ENCODE measurements around the gene PIP4K2C.

PIP4K2C gene

GRCh38 chr12:57571926-57572762, 18.8 kb upstream of the PIP4K2C start:
- DNase-seq (ENCODE audit: low read depth, low spot score), result no peak
- H3K4me3 ChIP-seq (ENCODE audit: low read depth, low read length), result no peak overlapping the region
- in situ Hi-C loops (cut with HindIII; ENCODE audit: low sequenced_read_pairs), result no loop called here
- no peak for TF ChIP-seq CTCF (IDR thresholded peaks at IDR 0.05; ENCODE audit: low read depth, low read length)

GRCh38 chr12:57574795-57575194, 16.2 kb upstream of the PIP4K2C start:
- no peak for TF ChIP-seq CTCF (IDR thresholded peaks at IDR 0.05; ENCODE audit: low read depth, low read length)
- no peak overlapping the region for H3K4me3 ChIP-seq (ENCODE audit: low read depth, low read length)
- in situ Hi-C loops (cut with HindIII; ENCODE audit: low sequenced_read_pairs), result no loop called here
- no peak for DNase-seq (ENCODE audit: low read depth, low spot score)

DNA sequence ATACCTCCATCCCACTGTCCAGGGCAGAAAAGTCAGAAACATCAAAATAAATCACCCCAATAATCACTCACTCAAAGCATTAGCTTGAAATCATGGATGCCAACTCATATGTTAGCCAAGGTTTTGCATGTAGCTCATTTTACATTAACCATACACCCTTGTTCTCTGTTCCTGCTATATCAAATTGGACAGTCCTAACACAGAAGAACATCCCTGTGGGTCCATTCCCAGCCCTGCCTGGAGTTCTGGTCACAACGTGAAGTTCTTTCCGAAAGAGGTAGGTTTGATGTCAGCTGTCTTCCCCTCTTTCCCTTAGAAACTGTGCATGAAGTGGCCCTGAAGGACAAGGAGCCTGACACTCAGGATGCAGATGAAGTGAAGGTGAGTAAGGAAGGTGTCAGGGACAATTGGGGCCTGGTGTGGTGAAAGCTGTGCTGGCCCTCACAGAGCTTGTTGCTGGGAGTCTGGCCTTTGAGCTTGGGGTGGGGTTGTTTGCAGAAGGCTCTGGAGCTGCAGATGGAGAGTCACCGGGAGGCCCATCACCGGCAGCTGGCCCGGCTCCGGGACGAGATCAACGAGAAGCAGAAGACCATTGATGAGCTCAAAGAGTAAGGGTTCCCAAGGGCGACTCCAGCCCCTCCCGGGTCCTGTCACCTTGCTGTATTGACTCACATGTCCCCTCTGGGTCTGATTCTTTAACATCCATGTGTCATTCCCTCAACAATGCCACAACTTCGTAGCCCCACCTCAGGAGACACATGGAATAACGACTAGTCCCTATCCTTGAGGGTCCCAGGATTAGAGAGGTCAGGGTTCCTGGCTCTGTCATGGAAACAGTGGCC, 15.0 kb upstream of the PIP4K2C start:
- no peak for TF ChIP-seq CTCF (IDR thresholded peaks at IDR 0.05; ENCODE audit: low read depth, low read length)
- no peak overlapping the region for H3K4me3 ChIP-seq (ENCODE audit: low read depth, low read length)

DNA sequence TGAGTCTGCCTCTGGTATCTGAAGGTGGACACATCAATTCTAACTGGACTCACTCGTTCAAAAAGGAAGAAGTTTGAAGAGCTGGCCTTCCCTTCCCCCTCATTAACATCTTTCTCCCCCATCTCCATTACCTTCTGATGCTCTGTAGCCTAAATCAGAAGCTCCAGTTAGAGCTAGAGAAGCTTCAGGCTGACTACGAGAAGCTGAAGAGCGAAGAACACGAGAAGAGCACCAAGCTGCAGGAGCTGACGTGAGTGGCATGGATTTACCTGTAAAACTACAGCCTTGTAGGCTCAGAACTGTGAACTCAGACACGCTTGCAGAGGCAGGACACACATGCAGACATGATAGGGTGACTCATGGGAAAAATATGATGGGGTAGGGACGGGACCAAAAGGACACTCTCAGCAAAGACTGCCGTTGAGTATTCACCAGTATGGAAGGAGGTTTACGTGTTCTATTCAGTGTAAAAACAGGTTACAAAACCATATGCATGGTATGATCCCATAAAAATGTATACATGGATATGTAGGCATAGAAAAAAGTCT, 14.3 kb upstream of the PIP4K2C start:
- DNase-seq (ENCODE audit: low read depth, low spot score), result no peak
- in situ Hi-C loops (cut with HindIII; ENCODE audit: low sequenced_read_pairs), result no loop called here
- TF ChIP-seq CTCF (IDR thresholded peaks at IDR 0.05; ENCODE audit: low read depth, low read length), result no peak
- no peak overlapping the region for H3K4me3 ChIP-seq (ENCODE audit: low read depth, low read length)

More for the DNA sequence above, 15.0 kb upstream of the PIP4K2C start:
- DNase-seq (ENCODE audit: low read depth, low spot score), result no peak
- in situ Hi-C loops (cut with HindIII; ENCODE audit: low sequenced_read_pairs), result no loop called here

GRCh38 chr12:57577981-57578758, 12.8 kb upstream of the PIP4K2C start:
- DNase-seq (ENCODE audit: low read depth, low spot score), result no peak
- TF ChIP-seq CTCF (IDR thresholded peaks at IDR 0.05; ENCODE audit: low read depth, low read length), result no peak
- in situ Hi-C loops (cut with HindIII; ENCODE audit: low sequenced_read_pairs), result no loop called here
- H3K4me3 ChIP-seq (ENCODE audit: low read depth, low read length), result no peak overlapping the region

- TF ChIP-seq CTCF (IDR thresholded peaks at IDR 0.05; ENCODE audit: low read depth, low read length), result no peak
- in situ Hi-C loops (cut with HindIII; ENCODE audit: low sequenced_read_pairs), result no loop called here
- DNase-seq (ENCODE audit: low read depth, low spot score), result no peak
- no peak overlapping the region for H3K4me3 ChIP-seq (ENCODE audit: low read depth, low read length)
Observed at GRCh38 chr12:57579011-57579410, 12.0 kb upstream of the PIP4K2C start.
